H1 (cell line): ENCODE measurements around the gene WRAP53.

Experiments used
- ASH2L ChIP-seq: fragments of 200-600, 300-600 bp; sonication (generic); IDR thresholded peaks from one replicate; pipeline ENCODE4 v1.7.1; 2017; ENCODE audit warnings: low read length
- CHD1 ChIP-seq: IDR thresholded peaks from 2 replicates; pipeline ENCODE4 v1.6.1; 2012; ENCODE audit warnings: low read depth, low read length, improper control_type of control experiment
- JUND ChIP-seq: IDR thresholded peaks from 2 replicates; pipeline ENCODE4 v1.6.1; 2011; ENCODE audit warnings: mild to moderate bottlenecking, improper control_type of control experiment, low read length
- POLR2A ChIP-seq, 2 experiments: IDR thresholded peaks; 1 replicate in 1 of 2; 2 replicates in 1 of 2; pipeline ENCODE4 v1.6.1; 2011; ENCODE audit warnings: low read depth in 2 of 2, low read length in 2 of 2, mild to moderate bottlenecking in 2 of 2; ENCODE audit errors: control extremely low read depth in 1 of 2
- SP1 ChIP-seq: IDR thresholded peaks from 2 replicates; pipeline ENCODE4 v1.6.1; 2011; ENCODE audit warnings: low read depth, low read length
- SRF ChIP-seq: IDR thresholded peaks from 2 replicates; pipeline ENCODE4 v1.6.1; 2011; ENCODE audit warnings: mild to moderate bottlenecking, low read depth, low read length, moderate library complexity
- TBP ChIP-seq: IDR thresholded peaks from 2 replicates; pipeline ENCODE4 v1.6.1; 2011; ENCODE audit warnings: low read depth, low read length, improper control_type of control experiment
- YY1 ChIP-seq: IDR thresholded peaks from 2 replicates; pipeline ENCODE4 v1.6.1; 2011; ENCODE audit warnings: low read depth, mild to moderate bottlenecking, low read length
- ZNF274 ChIP-seq: IDR thresholded peaks from 2 replicates; pipeline ENCODE4 v1.7.0; 2012; ENCODE audit warnings: low read length, borderline replicate concordance; ENCODE audit errors: extremely low read depth
- TF ChIP-seq, protein P1 (sequence below), 3 experiments: IDR thresholded peaks; 1 replicate in 2 of 3; 2 replicates in 1 of 3; pipeline versions ENCODE4 v1.5.1 to v1.6.1; 2011; ENCODE audit warnings: low read length in 3 of 3, mild to moderate bottlenecking in 3 of 3, inconsistent platforms in 2 of 3, low read depth in 1 of 3, moderate library complexity in 1 of 3; ENCODE audit not compliant: insufficient read depth in 1 of 3; ENCODE audit errors: control extremely low read depth in 1 of 3

- TF ChIP-seq CHD1 (no peak), SRF (no peak), ZNF274 (no peak), ASH2L (no peak), YY1 (no peak), SP1 (no peak), POLR2A (IDR thresholded peaks at IDR 0.05; ENCODE audit: control extremely low read depth in 1 of 2, low read depth in 2 of 2, low read length in 2 of 2) (no peak), JUND (no peak), TBP (no peak)
- TF ChIP-seq, protein P1, sequence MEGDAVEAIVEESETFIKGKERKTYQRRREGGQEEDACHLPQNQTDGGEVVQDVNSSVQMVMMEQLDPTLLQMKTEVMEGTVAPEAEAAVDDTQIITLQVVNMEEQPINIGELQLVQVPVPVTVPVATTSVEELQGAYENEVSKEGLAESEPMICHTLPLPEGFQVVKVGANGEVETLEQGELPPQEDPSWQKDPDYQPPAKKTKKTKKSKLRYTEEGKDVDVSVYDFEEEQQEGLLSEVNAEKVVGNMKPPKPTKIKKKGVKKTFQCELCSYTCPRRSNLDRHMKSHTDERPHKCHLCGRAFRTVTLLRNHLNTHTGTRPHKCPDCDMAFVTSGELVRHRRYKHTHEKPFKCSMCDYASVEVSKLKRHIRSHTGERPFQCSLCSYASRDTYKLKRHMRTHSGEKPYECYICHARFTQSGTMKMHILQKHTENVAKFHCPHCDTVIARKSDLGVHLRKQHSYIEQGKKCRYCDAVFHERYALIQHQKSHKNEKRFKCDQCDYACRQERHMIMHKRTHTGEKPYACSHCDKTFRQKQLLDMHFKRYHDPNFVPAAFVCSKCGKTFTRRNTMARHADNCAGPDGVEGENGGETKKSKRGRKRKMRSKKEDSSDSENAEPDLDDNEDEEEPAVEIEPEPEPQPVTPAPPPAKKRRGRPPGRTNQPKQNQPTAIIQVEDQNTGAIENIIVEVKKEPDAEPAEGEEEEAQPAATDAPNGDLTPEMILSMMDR (IDR thresholded peaks at IDR 0.05; ENCODE audit: control extremely low read depth in 1 of 3, insufficient read depth in 1 of 3, low read depth in 1 of 3, low read length in 3 of 3): no peak
These were observed 29.6 kb downstream of the WRAP53 start for GRCh38 chr17:7717756-7718350.
